ENCODE data around the gene MEGF10. TPM values are rescaled to one million over a fixed set of nuclear protein-coding genes. Genes with fewer than 3 reads are reported as not detected.

Gene MEGF10
- total and polyA plus RNA-seq, 7 experiments from 2014 or later, result not detected

- no peak for DNase-seq
- no peaks in the 10 kb centered on the region for H3K36me3 Mint-ChIP-seq
- no peak for ATAC-seq
- Histone ChIP-seq H3K4me1 (ENCODE audit: control insufficient read depth in 2 of 2, insufficient read depth in 2 of 2, low read length in 2 of 2) (no peaks in the 10 kb centered on the region), H3K36me3 (ENCODE audit: control insufficient read depth in 2 of 3, insufficient read depth in 3 of 3, low read length in 3 of 3) (no peaks in the 10 kb centered on the region), H3K27me3 (ENCODE audit: control insufficient read depth in 2 of 2, insufficient read depth in 2 of 2, low read length in 2 of 2) (no peaks in the 10 kb centered on the region), H3K4me3 (ENCODE audit: low read length) (no peak overlapping the region), H3K27ac (ENCODE audit: low read depth, low read length) (no peak overlapping the region), H3K9me3 (ENCODE audit: control insufficient read depth in 2 of 3, low read length in 3 of 3) (no peaks in the 10 kb centered on the region)
- ChIA-PET CTCF (no interaction called here), POLR2A (no interaction called here)
- no peak overlapping the region for H3K4me3 Mint-ChIP-seq
- H3K9me3 Mint-ChIP-seq, result no peaks in the 10 kb centered on the region
- peaks cover 16 to 37% (median 20%) of the 10 kb centered on the region in 5 donors for H3K27me3 Mint-ChIP-seq
- intact Hi-C loops (cut with micrococcal nuclease), result no loop called here
- H3K4me1 Mint-ChIP-seq, result no peaks in the 10 kb centered on the region
- no peak overlapping the region for H3K27ac Mint-ChIP-seq
Observed at GRCh38 chr5:127355337-127355736, 64.7 kb downstream of the MEGF10 start.

GRCh38 chr5:127358284-127358683 lies 67.7 kb downstream of the MEGF10 start:
- no peaks in the 10 kb centered on the region for H3K9me3 Mint-ChIP-seq
- intact Hi-C loops (cut with micrococcal nuclease), result no loop called here
- no peak overlapping the region for H3K4me3 ChIP-seq (ENCODE audit: low read length)
- no peaks in the 10 kb centered on the region for H3K27me3 ChIP-seq (ENCODE audit: control insufficient read depth in 2 of 2, insufficient read depth in 2 of 2, low read length in 2 of 2)
- DNase-seq (no peak), ATAC-seq (no peak)
- no peaks in the 10 kb centered on the region for H3K4me1 ChIP-seq (ENCODE audit: control insufficient read depth in 2 of 2, insufficient read depth in 2 of 2, low read length in 2 of 2)
- no peaks in the 10 kb centered on the region for H3K36me3 Mint-ChIP-seq
- no peak overlapping the region for H3K27ac ChIP-seq (ENCODE audit: low read depth, low read length)
- no peaks in the 10 kb centered on the region for H3K9me3 ChIP-seq (ENCODE audit: control insufficient read depth in 2 of 3, low read length in 3 of 3)
- peaks cover 13 to 32% (median 22%) of the 10 kb centered on the region in 5 donors for H3K27me3 Mint-ChIP-seq
- no peak overlapping the region for H3K4me3 Mint-ChIP-seq
- no peaks in the 10 kb centered on the region for H3K4me1 Mint-ChIP-seq
- ChIA-PET CTCF (no interaction called here), POLR2A (interaction anchor here (0.6 kb wide), 1 partner anchor 756 kb away, joined by 4 read pairs; no protein-coding TSS in a partner anchor)
- H3K36me3 ChIP-seq (ENCODE audit: control insufficient read depth in 2 of 3, insufficient read depth in 3 of 3, low read length in 3 of 3), result no peaks in the 10 kb centered on the region
- no peak overlapping the region for H3K27ac Mint-ChIP-seq

- intact Hi-C loops (cut with micrococcal nuclease), result no loop called here
- no peaks in the 10 kb centered on the region for H3K9me3 Mint-ChIP-seq
- no peaks in the 10 kb centered on the region for H3K27me3 ChIP-seq (ENCODE audit: control insufficient read depth in 2 of 2, insufficient read depth in 2 of 2, low read length in 2 of 2)
Observed at GRCh38 chr5:127358740-127359139, 68.1 kb downstream of the MEGF10 start.

GRCh38 chr5:127359502-127359901 lies 68.9 kb downstream of the MEGF10 start:
- no peaks in the 10 kb centered on the region for H3K4me1 Mint-ChIP-seq
- intact Hi-C loops (cut with micrococcal nuclease), result no loop called here
- Histone ChIP-seq H3K27me3 (ENCODE audit: control insufficient read depth in 2 of 2, insufficient read depth in 2 of 2, low read length in 2 of 2) (no peaks in the 10 kb centered on the region), H3K4me1 (ENCODE audit: control insufficient read depth in 2 of 2, insufficient read depth in 2 of 2, low read length in 2 of 2) (no peaks in the 10 kb centered on the region), H3K4me3 (ENCODE audit: low read length) (no peak overlapping the region), H3K9me3 (ENCODE audit: control insufficient read depth in 2 of 3, low read length in 3 of 3) (no peaks in the 10 kb centered on the region), H3K27ac (ENCODE audit: low read depth, low read length) (no peak overlapping the region), H3K36me3 (ENCODE audit: control insufficient read depth in 2 of 3, insufficient read depth in 3 of 3, low read length in 3 of 3) (no peaks in the 10 kb centered on the region)
- no peaks in the 10 kb centered on the region for H3K36me3 Mint-ChIP-seq
- H3K9me3 Mint-ChIP-seq, result no peaks in the 10 kb centered on the region
- POLR2A ChIA-PET, result no interaction called here
- H3K27me3 Mint-ChIP-seq, result peaks cover 21 to 32% (median 24%) of the 10 kb centered on the region in 5 donors
- no peak overlapping the region for H3K27ac Mint-ChIP-seq
- no peak for ATAC-seq
- no peak for DNase-seq
- H3K4me3 Mint-ChIP-seq, result no peak overlapping the region
- CTCF ChIA-PET, result interaction anchor here (0.5 to 0.6 kb wide), 2 partner anchors 33 to 748 kb away, joined by 3 read pairs; no protein-coding TSS in a partner anchor

More at GRCh38 chr5:127358740-127359139, 68.1 kb downstream of the MEGF10 start:
- Histone ChIP-seq H3K27ac (ENCODE audit: low read depth, low read length) (no peak overlapping the region), H3K4me3 (ENCODE audit: low read length) (no peak overlapping the region), H3K9me3 (ENCODE audit: control insufficient read depth in 2 of 3, low read length in 3 of 3) (no peaks in the 10 kb centered on the region), H3K36me3 (ENCODE audit: control insufficient read depth in 2 of 3, insufficient read depth in 3 of 3, low read length in 3 of 3) (no peaks in the 10 kb centered on the region), H3K4me1 (ENCODE audit: control insufficient read depth in 2 of 2, insufficient read depth in 2 of 2, low read length in 2 of 2) (no peaks in the 10 kb centered on the region)
- Mint-ChIP-seq H3K4me3 (no peak overlapping the region), H3K27ac (no peak overlapping the region), H3K27me3 (peaks cover 15 to 30% (median 22%) of the 10 kb centered on the region in 5 donors), H3K36me3 (no peaks in the 10 kb centered on the region), H3K4me1 (no peaks in the 10 kb centered on the region)
- CTCF ChIA-PET, result interaction anchor here (0.5 to 0.6 kb wide), 2 partner anchors 62 to 748 kb away, joined by 3 read pairs; no protein-coding TSS in a partner anchor
- DNase-seq (no peak), ATAC-seq (no peak)
- POLR2A ChIA-PET, result interaction anchor here (0.6 kb wide), 1 partner anchor 756 kb away, joined by 4 read pairs; no protein-coding TSS in a partner anchor

GRCh38 chr5:127363403-127363802 lies 72.8 kb downstream of the MEGF10 start:
- H3K9me3 ChIP-seq (ENCODE audit: control insufficient read depth in 2 of 3, low read length in 3 of 3), result no peaks in the 10 kb centered on the region
- no peak overlapping the region for H3K4me3 Mint-ChIP-seq
- no peaks in the 10 kb centered on the region for H3K36me3 ChIP-seq (ENCODE audit: control insufficient read depth in 2 of 3, insufficient read depth in 3 of 3, low read length in 3 of 3)
- DNase-seq (no peak), ATAC-seq (no peak)
- no peaks in the 10 kb centered on the region for H3K4me1 Mint-ChIP-seq
- peaks cover 30 to 39% (median 32%) of the 10 kb centered on the region in 5 donors for H3K27me3 Mint-ChIP-seq
- H3K27ac ChIP-seq (ENCODE audit: low read depth, low read length), result no peak overlapping the region
- CTCF ChIA-PET, result no interaction called here
- intact Hi-C loops (cut with micrococcal nuclease), result no loop called here
- H3K9me3 Mint-ChIP-seq, result no peaks in the 10 kb centered on the region
- H3K27ac Mint-ChIP-seq, result no peak overlapping the region
- H3K4me1 ChIP-seq (ENCODE audit: control insufficient read depth in 2 of 2, insufficient read depth in 2 of 2, low read length in 2 of 2), result no peaks in the 10 kb centered on the region
- H3K4me3 ChIP-seq (ENCODE audit: low read length), result no peak overlapping the region
- H3K36me3 Mint-ChIP-seq, result no peaks in the 10 kb centered on the region
- no peaks in the 10 kb centered on the region for H3K27me3 ChIP-seq (ENCODE audit: control insufficient read depth in 2 of 2, insufficient read depth in 2 of 2, low read length in 2 of 2)
- POLR2A ChIA-PET, result no interaction called here

GRCh38 chr5:127367029-127367428 lies 76.4 kb downstream of the MEGF10 start:
- Histone ChIP-seq H3K27ac (ENCODE audit: low read depth, low read length) (no peak overlapping the region), H3K9me3 (ENCODE audit: control insufficient read depth in 2 of 3, low read length in 3 of 3) (no peaks in the 10 kb centered on the region), H3K27me3 (ENCODE audit: control insufficient read depth in 2 of 2, insufficient read depth in 2 of 2, low read length in 2 of 2) (no peaks in the 10 kb centered on the region), H3K36me3 (ENCODE audit: control insufficient read depth in 2 of 3, insufficient read depth in 3 of 3, low read length in 3 of 3) (no peaks in the 10 kb centered on the region), H3K4me1 (ENCODE audit: control insufficient read depth in 2 of 2, insufficient read depth in 2 of 2, low read length in 2 of 2) (no peaks in the 10 kb centered on the region), H3K4me3 (ENCODE audit: low read length) (no peak overlapping the region)
- DNase-seq, result no peak
- peaks cover 22 to 52% (median 40%) of the 10 kb centered on the region in 5 donors for H3K27me3 Mint-ChIP-seq
- CTCF ChIA-PET, result no interaction called here
- H3K4me1 Mint-ChIP-seq, result no peaks in the 10 kb centered on the region
- no peak overlapping the region for H3K27ac Mint-ChIP-seq
- no peaks in the 10 kb centered on the region for H3K9me3 Mint-ChIP-seq
- intact Hi-C loops (cut with micrococcal nuclease), result no loop called here
- H3K4me3 Mint-ChIP-seq, result no peak overlapping the region
- POLR2A ChIA-PET, result no interaction called here
- no peak for ATAC-seq
- H3K36me3 Mint-ChIP-seq, result no peaks in the 10 kb centered on the region

- DNase-seq (no peak), ATAC-seq (no peak)
- no peaks in the 10 kb centered on the region for H3K36me3 Mint-ChIP-seq
- no peak overlapping the region for H3K27ac Mint-ChIP-seq
- intact Hi-C loops (cut with micrococcal nuclease), result no loop called here
- no peaks in the 10 kb centered on the region for H3K36me3 ChIP-seq (ENCODE audit: control insufficient read depth in 2 of 3, insufficient read depth in 3 of 3, low read length in 3 of 3)
- H3K27ac ChIP-seq (ENCODE audit: low read depth, low read length), result no peak overlapping the region
- H3K27me3 Mint-ChIP-seq, result peaks cover 19 to 49% (median 36%) of the 10 kb centered on the region in 5 donors
- H3K4me1 ChIP-seq (ENCODE audit: control insufficient read depth in 2 of 2, insufficient read depth in 2 of 2, low read length in 2 of 2), result no peaks in the 10 kb centered on the region
- H3K9me3 Mint-ChIP-seq, result no peaks in the 10 kb centered on the region
- H3K4me3 Mint-ChIP-seq, result no peak overlapping the region
- no peaks in the 10 kb centered on the region for H3K9me3 ChIP-seq (ENCODE audit: control insufficient read depth in 2 of 3, low read length in 3 of 3)
- no peaks in the 10 kb centered on the region for H3K27me3 ChIP-seq (ENCODE audit: control insufficient read depth in 2 of 2, insufficient read depth in 2 of 2, low read length in 2 of 2)
- POLR2A ChIA-PET, result no interaction called here
- no peaks in the 10 kb centered on the region for H3K4me1 Mint-ChIP-seq
- CTCF ChIA-PET, result no interaction called here
- H3K4me3 ChIP-seq (ENCODE audit: low read length), result no peak overlapping the region
Observed at GRCh38 chr5:127367946-127368465, 77.4 kb downstream of the MEGF10 start.
